ENCODE results near the gene CEACAM16. TPM values are rescaled to one million over a fixed set of nuclear protein-coding genes. Genes with fewer than 3 reads are reported as not detected.
A peak's percentile ranks its signal among the peaks of the same experiment; 100 is the strongest.

Gene CEACAM16
- total and polyA plus RNA-seq, 10 of the 15 experiments (the other 5 are each of a cell fraction or from before 2014, with no cell fraction given) = not detected

- TF ChIP-seq ZBTB40 (IDR thresholded peaks at IDR 0.05; ENCODE audit: borderline replicate concordance) (peak; percentile 60; the same call in 1 of the 2 replicates), RFX5 (IDR thresholded peaks at IDR 0.05; ENCODE audit: low read depth, low read length) (no peak), MTA2 (IDR thresholded peaks at IDR 0.05; ENCODE audit: low read depth) (peak; percentile 91), NR2F1 (conservative IDR thresholded peaks at IDR 0.05) (peak; percentile 92), FOXK2 (IDR thresholded peaks at IDR 0.05) (no peak), ASH2L (IDR thresholded peaks at IDR 0.05; ENCODE audit: borderline replicate concordance, low read depth) (no peak), SMAD5 (IDR thresholded peaks at IDR 0.05; ENCODE audit: low read depth) (no peak), BCLAF1 (IDR thresholded peaks at IDR 0.05) (no peak), PAX8 (IDR thresholded peaks at IDR 0.05) (no peak), CREB1 (IDR thresholded peaks at IDR 0.05; ENCODE audit: low read depth) (peak; percentile 98), HDAC6 (IDR thresholded peaks at IDR 0.05; ENCODE audit: unreplicated experiment) (no peak), LARP7 (IDR thresholded peaks at IDR 0.05) (peak; percentile 52; the same call in 1 of the 2 replicates), CHD2 (IDR thresholded peaks at IDR 0.05; ENCODE audit: borderline replicate concordance, low read depth, low read length) (peak; percentile 94), POLR2AphosphoS2 (IDR thresholded peaks at IDR 0.05; ENCODE audit: low read depth, low read length) (no peak), KDM1A (IDR thresholded peaks at IDR 0.05; ENCODE audit: borderline replicate concordance) (no peak), PAX5 (IDR thresholded peaks at IDR 0.05; ENCODE audit: borderline replicate concordance, low read depth, low read length) (peak; percentile 99)
- TF ChIP-seq, protein P1, sequence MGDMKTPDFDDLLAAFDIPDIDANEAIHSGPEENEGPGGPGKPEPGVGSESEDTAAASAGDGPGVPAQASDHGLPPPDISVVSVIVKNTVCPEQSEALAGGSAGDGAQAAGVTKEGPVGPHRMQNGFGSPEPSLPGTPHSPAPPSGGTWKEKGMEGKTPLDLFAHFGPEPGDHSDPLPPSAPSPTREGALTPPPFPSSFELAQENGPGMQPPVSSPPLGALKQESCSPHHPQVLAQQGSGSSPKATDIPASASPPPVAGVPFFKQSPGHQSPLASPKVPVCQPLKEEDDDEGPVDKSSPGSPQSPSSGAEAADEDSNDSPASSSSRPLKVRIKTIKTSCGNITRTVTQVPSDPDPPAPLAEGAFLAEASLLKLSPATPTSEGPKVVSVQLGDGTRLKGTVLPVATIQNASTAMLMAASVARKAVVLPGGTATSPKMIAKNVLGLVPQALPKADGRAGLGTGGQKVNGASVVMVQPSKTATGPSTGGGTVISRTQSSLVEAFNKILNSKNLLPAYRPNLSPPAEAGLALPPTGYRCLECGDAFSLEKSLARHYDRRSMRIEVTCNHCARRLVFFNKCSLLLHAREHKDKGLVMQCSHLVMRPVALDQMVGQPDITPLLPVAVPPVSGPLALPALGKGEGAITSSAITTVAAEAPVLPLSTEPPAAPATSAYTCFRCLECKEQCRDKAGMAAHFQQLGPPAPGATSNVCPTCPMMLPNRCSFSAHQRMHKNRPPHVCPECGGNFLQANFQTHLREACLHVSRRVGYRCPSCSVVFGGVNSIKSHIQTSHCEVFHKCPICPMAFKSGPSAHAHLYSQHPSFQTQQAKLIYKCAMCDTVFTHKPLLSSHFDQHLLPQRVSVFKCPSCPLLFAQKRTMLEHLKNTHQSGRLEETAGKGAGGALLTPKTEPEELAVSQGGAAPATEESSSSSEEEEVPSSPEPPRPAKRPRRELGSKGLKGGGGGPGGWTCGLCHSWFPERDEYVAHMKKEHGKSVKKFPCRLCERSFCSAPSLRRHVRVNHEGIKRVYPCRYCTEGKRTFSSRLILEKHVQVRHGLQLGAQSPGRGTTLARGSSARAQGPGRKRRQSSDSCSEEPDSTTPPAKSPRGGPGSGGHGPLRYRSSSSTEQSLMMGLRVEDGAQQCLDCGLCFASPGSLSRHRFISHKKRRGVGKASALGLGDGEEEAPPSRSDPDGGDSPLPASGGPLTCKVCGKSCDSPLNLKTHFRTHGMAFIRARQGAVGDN (IDR thresholded peaks at IDR 0.05) = peak; percentile 7; the same call in 1 of the 2 replicates
- TF ChIP-seq, protein P2, sequence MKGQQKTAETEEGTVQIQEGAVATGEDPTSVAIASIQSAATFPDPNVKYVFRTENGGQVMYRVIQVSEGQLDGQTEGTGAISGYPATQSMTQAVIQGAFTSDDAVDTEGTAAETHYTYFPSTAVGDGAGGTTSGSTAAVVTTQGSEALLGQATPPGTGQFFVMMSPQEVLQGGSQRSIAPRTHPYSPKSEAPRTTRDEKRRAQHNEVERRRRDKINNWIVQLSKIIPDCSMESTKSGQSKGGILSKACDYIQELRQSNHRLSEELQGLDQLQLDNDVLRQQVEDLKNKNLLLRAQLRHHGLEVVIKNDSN (IDR thresholded peaks at IDR 0.05; ENCODE audit: borderline replicate concordance, extremely low read length, insufficient read depth, low read depth, low read length) = no peak
Measured at GRCh38 chr19:44752816-44753625, 54.1 kb downstream of the CEACAM16 start (continued).

Measured in GM12878 (cell line).